GM18907 (cell line): ENCODE results near the gene SGCA.

Experiments used
- ATAC-seq: cut with Tn5 transposase; IDR thresholded peaks from one replicate; pipeline ENCODE4 v1.9.1; 2021; ENCODE audit warnings: mild to moderate bottlenecking, moderate library complexity; ENCODE audit not compliant: unreplicated experiment

The SGCA gene

DNA sequence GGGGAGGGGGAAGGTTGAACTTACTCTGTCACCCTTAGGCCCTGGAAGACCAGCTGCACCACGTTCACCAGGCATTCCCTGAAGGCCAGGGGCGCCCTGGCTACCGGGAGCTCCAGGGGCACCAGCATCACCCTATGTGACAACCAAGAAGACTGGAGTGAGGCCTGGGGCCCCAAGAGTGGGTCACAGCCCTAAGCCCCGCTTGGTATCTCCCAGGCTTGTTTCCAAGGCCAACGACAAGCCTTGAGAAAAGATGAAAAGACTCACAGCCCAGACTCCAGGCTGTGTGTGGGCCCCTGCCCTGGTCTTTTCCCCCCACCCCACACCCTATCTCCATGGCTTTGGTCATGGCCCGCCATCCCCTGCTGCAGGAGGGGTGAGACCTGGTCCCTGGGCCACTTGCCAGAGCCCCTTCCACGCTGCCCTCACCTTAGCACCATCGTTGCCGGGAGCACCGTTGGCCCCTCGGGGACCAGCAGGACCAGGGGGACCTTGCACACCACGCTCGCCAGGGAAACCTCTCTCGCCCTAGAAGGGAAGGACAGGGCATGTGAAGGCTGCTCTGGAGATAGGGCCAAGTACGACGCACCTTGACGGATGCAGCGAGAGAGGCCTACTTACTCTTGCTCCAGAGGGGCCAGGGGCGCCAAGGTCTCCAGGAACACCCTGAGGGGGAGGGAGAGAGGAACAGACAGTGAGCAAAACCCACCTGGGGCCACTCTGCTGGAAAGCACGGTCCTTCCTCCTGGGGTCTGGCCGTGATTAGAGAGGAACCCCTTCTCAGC lies 25.7 kb downstream of the SGCA start:
- no peak for ATAC-seq

DNA sequence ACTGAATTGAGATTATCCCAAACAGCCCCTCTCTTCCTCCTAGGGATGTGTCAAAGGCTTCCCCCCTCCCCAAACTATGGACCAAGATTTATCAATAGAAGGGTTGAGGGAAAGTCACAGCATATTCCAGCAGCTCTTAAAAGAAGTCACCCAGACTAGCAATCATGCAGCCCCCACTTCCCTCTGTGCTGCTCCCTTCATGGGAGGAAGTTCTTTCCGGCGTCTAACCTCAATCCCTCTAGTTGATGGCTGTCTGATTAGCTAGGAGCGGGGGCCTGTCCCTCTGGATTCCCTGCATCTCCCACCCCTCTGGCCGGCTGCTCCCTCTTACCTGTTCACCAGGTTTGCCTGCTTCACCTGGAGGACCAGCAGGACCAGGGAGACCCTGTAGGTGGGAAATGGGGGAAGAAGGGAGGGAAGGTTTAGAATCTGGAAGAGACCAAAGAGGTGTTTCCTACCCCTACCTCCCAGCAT lies 26.4 kb downstream of the SGCA start:
- no peak for ATAC-seq

- no peak for ATAC-seq
These were observed 26.9 kb downstream of the SGCA start for GRCh38 chr17:50192618-50193291.

DNA sequence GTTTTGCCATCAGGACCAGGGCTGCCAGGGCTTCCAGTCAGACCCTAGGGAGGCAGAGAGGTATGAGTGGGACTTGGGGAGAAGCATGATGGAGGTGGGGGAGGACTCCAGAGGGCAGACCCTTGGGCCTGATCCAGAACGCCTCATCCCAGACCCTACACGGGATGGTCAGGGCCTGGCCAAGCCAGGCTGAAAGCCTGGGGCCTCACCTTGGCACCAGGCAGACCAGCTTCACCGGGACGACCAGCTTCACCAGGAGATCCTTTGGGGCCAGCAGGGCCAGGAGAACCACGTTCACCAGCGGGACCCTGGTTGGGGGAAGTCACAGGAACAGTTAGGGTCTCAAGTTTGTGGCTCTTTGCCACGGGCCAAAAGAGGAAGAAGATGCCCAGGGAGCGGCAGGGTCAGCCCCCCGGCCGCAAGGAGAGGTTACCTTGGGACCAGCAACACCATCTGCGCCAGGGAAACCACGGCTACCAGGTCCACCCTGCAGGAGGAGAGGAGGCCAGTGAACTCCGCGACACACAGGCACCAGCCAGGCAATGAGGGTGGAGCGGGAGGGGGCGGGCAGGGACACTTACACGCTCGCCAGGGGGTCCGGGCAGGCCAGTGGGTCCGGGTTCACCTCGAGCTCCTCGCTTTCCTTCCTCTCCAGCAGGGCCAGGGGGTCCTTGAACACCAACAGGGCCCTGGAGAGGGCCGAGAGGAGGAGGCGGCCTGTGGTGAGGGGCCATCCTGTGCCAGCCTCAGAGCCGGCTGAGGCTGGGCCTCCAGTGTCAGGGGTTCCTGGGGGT lies 28.5 kb downstream of the SGCA start:
- no peak for ATAC-seq

DNA sequence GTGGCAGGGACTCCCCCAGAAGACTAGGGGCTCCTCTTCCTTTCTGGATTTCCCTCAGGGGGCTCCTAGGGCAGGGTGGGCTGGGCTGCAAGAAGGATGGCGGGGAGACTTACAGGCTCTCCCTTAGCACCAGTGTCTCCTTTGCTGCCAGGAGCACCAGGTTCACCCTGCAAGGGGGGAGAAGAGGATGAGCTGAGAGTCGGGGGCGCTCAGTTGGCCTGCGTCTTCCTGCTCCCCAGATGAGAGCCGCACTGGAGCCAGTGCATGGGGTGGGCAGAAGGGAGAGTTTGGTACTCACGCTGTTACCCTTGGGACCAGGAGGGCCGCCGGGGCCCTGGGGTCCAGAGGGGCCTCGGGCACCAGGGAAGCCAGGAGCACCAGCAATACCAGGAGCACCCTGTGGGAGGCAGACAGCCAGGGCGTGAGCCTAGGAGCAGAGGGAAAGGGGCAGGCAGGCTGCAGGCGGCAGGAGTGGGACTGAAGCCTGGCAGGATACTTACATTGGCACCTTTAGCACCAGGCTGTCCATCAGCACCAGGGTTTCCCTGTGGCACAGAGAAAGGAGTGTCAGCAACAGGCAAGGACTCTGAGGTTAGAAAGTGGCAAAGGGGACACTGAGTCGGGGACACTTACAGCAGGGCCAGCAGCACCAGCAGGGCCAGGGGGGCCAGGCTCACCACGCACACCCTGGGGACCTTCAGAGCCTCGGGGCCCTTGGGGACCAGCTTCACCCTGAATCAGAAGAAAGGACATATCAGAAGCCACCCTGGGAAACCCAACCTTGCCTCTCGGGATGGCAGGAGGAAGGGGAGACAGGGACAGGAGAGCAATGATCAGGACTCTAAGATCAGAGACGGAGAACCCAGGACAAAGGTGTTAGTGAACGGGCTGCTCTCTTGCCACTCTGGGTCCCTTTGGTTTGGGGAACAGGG lies 29.4 kb downstream of the SGCA start:
- ATAC-seq: no peak

DNA sequence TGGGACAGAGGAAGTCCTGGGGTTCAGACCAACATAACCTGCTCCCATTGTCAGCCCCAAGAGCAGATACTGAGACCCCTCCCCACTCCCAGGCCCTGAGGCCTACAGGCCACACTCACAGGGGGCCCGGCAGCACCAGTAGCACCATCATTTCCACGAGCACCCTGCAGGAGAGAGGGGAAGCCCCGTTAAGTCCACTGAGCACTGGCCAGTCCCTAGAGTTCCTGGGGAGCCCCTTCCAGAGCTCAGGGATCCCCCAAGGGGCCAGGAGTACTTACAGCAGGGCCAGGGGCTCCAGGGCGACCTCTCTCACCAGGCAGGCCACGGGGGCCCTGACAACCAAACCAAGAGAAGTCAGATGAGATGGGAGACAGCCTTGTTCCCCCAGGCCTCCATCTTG lies 30.2 kb downstream of the SGCA start:
- ATAC-seq: no peak

GRCh38 chr17:50196826-50197225 lies 31.0 kb downstream of the SGCA start:
- ATAC-seq: no peak

GRCh38 chr17:50198026-50198669 lies 32.3 kb downstream of the SGCA start:
- ATAC-seq: no peak

GRCh38 chr17:50199211-50199802 lies 33.5 kb downstream of the SGCA start:
- no peak for ATAC-seq

DNA sequence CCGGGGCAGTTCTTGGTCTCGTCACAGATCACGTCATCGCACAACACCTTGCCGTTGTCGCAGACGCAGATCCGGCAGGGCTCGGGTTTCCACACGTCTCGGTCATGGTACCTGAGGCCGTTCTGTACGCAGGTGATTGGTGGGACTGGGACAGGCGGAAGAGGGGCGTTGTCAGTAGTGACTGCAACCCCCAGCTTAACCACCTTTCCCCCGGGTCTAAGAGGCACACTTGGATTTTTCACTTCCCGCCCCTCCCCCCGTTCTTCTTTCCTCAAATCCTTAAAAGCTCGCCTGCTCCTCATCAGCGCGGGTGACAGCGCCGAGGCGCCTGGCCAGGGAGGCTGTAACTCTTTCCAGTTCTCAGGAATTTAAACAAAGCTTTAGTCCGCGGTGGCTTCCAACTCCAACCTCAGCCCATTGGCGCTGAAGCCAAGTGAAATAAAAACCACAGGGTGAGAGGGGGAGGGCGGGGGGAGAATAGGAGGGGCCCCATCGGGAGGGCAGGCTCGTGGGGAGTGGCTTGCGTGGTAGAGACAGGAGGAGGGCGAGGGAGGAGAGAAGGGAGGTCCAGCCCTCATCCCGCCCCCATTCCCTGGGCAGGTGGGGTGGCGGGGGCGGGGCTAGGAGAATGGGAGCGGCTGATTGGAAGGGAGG lies 34.1 kb downstream of the SGCA start:
- ATAC-seq: no peak

GRCh38 chr17:50200457-50201275 lies 34.9 kb downstream of the SGCA start:
- peak; percentile 64 for ATAC-seq

DNA sequence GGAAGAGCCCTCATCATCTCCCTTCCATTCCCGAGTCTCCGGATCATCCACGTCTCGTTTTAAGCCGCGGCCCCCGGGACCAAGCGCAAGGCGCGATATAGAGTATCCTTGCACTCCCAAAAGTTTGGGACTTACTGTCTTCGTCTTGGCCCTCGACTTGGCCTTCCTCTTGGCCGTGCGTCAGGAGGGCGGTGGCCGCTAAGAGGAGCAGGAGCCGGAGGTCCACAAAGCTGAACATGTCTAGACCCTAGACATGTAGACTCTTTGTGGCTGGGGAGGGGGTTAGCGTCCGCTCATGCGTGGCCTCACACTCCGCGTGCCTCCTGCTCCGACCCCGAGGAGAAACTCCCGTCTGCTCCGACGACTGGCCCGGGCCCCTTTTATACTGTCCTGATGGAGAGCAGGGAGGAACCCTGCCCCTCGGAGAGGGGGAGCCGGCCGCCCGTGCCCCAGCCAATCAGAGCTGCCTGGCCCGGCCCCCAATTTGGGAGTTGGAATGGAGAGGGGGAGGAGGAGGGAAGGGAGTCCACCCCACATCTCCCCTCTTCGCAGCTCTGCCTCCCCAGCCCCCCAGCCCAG lies 35.6 kb downstream of the SGCA start, which contains the start of gene COL1A1:
Gene COL1A1 (minus strand): TSS at position 356 of the 579 bp plus-strand sequence. CDS start 118 bp downstream, at position 238.
- ATAC-seq: no peak

- ATAC-seq: no peak
These were observed 37.3 kb downstream of the SGCA start for GRCh38 chr17:50203086-50203485.

DNA sequence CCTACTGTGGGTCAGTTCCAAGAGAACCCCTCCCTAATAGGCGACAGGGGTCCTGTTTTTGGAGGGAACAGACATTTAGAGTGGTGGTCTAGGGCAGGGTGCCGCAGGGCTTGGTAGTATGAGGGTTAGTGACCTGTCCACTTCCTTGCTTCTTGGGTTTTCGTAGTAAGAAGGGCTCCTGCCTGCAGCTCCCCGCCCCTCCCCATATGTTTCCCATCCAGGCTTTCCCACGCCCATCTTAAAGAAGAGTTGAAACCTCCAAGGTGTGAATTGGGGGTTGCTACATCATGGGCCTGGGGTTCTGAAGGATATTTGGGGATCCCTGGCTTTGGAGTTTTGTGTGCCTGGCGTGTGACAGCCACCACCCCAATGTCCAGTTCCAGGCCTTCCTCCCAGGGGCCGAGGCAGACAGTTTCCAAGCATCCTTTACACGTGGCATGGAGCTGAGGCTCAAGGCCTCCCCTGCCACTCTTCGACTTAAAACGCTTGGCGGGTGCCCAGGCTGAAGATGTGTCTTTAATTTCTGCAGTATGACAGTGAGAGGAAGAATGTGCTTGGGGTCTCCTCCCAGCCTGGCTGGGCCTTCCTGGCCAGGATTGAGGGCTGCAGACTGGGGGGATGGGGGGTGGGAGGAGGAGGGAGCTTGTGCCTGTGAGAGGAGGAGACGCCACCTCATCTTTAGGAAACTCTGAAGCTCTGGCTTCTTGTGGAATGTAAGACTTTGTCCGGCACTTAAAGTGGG lies 38.0 kb downstream of the SGCA start:
- ATAC-seq: no peak

GRCh38 chr17:50204431-50204830 lies 38.6 kb downstream of the SGCA start:
- ATAC-seq: no peak

DNA sequence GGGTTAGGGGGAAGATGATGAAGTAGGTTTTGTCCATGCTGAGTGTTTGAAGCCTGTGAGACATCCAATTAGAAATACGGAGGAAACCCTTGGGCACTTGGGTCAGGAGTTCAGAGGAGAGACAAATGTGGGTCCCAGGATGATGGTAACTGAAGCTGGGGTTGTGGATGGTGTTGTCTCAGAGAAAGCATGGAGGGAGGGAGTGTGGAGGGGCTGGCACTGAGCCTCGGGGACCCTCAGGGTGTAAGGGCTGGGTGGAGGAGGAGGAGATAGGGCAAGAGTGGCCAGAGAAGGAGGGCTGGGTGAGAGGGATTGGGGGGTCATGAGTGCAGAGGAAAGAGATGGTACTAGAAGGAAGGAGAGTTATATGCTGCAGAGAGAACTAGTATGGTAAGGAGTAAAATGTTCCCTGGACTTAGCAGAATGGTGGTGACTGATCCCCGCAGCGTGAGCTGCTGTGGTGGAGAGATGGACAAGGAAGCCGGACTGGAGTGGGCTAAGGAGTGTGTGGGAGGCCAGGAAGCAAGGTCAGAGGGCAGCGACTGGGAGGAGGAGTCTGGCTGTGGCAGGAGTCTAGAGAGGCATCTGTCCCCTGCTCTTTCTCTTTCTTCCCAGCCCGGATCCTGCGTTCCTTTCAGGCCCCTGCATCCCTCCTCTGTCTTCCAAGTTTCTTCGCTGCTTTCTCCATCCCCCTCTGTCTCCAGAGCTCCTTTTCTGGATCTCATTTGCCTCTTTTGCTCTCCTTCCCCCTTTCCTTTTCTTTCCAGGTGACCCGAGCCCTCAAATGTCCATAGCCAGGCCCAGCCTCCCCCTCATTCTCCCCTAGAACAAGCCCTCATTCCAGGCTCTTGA lies 39.5 kb downstream of the SGCA start:
- no peak for ATAC-seq
